Heart right ventricle (tissue), 16 donors: ENCODE results near the gene CREB3L1. TPM values are rescaled to one million over a fixed set of nuclear protein-coding genes. Genes with fewer than 3 reads are reported as not detected.

Source experiments
- ATAC-seq, 8 donors: fragments of 200-7000 bp; cut with Tn5 transposase; one replicate each; pipeline ENCODE4 v1.9.1; 2020; ENCODE audit warnings: mild to moderate bottlenecking in 8 of 8, moderate library complexity in 8 of 8, moderate number of reproducible peaks in 1 of 8
- DNase-seq, 2 donors: peaks; one replicate each; pipeline ENCODE4 v3.0.0-alpha.2; 2020
- H3K27ac ChIP-seq, 10 donors: fragments of 200-600 bp; sonication (generic) in 2 of 10; one replicate each; pipeline versions ENCODE4 v1.5.0 to v1.8.0; 2020 to 2022; ENCODE audit warnings: mild to moderate bottlenecking in 3 of 10
- H3K27me3 ChIP-seq, 7 donors: fragments of 200-600 bp; one replicate each; pipeline ENCODE4 v1.8.0; 2021 to 2022; ENCODE audit warnings: mild to moderate bottlenecking in 2 of 7
- H3K36me3 ChIP-seq, 9 donors: fragments of 200-600 bp; sonication (generic) in 1 of 9; one replicate each; pipeline versions ENCODE4 v1.5.0 to v1.8.0; 2020 to 2022; ENCODE audit warnings: mild to moderate bottlenecking in 2 of 9
- H3K4me1 ChIP-seq, 9 donors: fragments of 200-600 bp; sonication (generic) in 1 of 9; one replicate each; pipeline versions ENCODE4 v1.5.0 to v1.8.0; 2020 to 2022; ENCODE audit warnings: mild to moderate bottlenecking in 4 of 9
- H3K4me3 ChIP-seq, 10 donors: fragments of 200-600 bp; sonication (generic) in 2 of 10; one replicate each; pipeline versions ENCODE4 v1.5.0 to v1.8.0; 2020 to 2022; ENCODE audit warnings: mild to moderate bottlenecking in 7 of 10, moderate library complexity in 2 of 10
- H3K9me3 ChIP-seq, 11 donors: fragments of 200-600 bp in 10 of 11; sonication (generic) in 2 of 11; one replicate each; pipeline versions ENCODE4 v1.5.0 to v1.8.0; 2013 to 2022; ENCODE audit warnings: mild to moderate bottlenecking in 2 of 11, control low read depth in 1 of 11, moderate library complexity in 1 of 11
- WGBS, 2 donors: extraction: QIAGEN DNeasy Blood & Tissue Kit; methylation state at CpG; one replicate each; pipeline ENCODE4 v1.1.7; 2013; ENCODE audit warnings: inconsistent platforms in 1 of 2; 5-methylcytosine and 5-hydroxymethylcytosine counted together
- intact Hi-C, 10 donors: fragments of 100-400 bp; cut with DNase I; formaldehyde crosslinking; loops; one replicate each; pipeline versions ENCODE4 v1.11.1 to v1.14.2; 2022
- polyA plus RNA-seq, 2 donors: library from polyadenylated mRNA; stranded (reverse); fragments of 200-250 nt; gene quantifications; one replicate each; pipeline ENCODE4 v1.2.3, GENCODE V29; 2013
- total RNA-seq, 10 donors: library from RNA; stranded (reverse); fragmentation: NEBNext Ultra II Directional in 3 of 10; extraction: Animal tissue kit (Norgen Biotek cat#: 25700) in 3 of 10; gene quantifications; one replicate each; pipeline versions ENCODE4 v1.2.1 to v1.2.4, GENCODE V29; 2021 to 2023
- TF ChIP-seq, protein P1 (sequence below), 9 donors: fragments of 200-600 bp; sonication (generic) in 2 of 9; IDR thresholded peaks; one replicate each; pipeline versions ENCODE4 v1.5.0 to v1.8.0; 2021 to 2022; ENCODE audit warnings: antibody characterized with exemption in 9 of 9, mild to moderate bottlenecking in 5 of 9, moderate library complexity in 1 of 9
- donor health status: Arrhythmogenic right ventricular cardiomyopathy.
- donor health status: ischemic (EF 13 %, LVEDD 7.1; RV severe dilation, severe dysfunction).
- donor health status: healthy with polysubstance abuse.
- donor health status: DM: no; HTN: yes; CAD: no.
- donor health status: DM: no; HTN: no; CAD: no.
- donor health status: ischemic (EF 25% LVEDD 6.9; RV normal size, moderate dysfunction).
- donor health status: ischemic (EF 25% LVEDD 5.7; RV mildly dilated, moderate dysfunction).
- donor health status: healthy.
- donor health status: DM: yes; HTN: yes; CAD: no.
- donor health status: Ischemic cardiomyopathy.
- donor health status: ischemic (EF 35%, LVEDD 5.7; RV mildly dilated, moderate dysfunction).
- donor health status: nonischemic (EF 11% LVEDD 7.7; RV severe dilation, severe dysfunction).
- donor health status: DM: yes; HTN: yes; CAD: no.
- donor health status: PGD.
- donor health status: ischemic (EF 29% LVEDD 5.4; RV normal size, mild dysfunction).
- donor health status: nonischemic (EF 23%, LVEDD 6.1; RV moderate dilation, normal function).

CREB3L1 gene
- total and polyA plus RNA-seq, 12 donors: 9.7 to 127 (median 36.1) TPM

DNA sequence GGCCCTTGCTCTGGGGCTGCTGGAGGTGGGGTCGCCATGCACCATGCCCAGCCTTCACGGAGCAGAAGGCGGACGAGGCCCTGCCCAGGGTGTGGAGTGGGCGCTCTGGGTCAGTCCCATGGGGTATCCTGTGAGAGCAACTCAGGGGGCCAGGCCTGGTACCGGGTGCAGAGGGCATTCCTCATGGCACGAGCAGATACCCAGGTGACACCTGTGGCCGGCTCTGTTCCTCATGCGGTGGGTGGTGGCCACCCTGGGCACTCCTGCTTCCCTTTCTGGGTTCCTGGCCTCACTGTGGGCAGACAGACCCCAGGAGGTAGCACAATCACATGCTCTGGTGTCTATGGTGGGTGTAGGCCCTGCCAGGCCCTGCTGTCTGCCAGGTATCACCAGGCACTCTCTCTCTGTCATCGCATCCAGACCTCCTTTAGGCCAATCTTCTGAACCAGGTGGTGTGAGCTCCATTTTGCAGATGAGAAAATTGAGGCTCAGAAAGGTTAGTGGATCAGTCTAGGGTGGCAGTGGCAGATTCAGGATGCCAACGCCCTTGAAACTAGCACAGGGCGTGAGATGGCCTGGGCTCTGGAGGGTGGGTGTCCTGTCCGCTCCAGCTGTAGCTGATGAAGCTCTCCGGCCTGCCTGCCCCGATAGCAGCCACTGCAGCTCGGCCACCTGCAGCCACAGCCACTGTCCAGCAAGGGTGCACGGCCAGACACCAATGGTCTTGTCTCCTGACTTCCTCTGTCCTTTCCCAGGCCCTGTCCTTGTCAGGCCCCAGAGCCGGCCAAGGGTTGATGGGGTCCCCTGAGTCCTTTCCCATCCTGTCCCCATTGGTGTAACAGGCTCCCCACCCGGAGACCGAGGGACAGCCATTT lies 84.9 kb downstream of the CREB3L1 start:
- H3K4me3 ChIP-seq: peak overlapping the region in 9 of 10 donors; percentile 31 to 60 (median 57)
- H3K27me3 ChIP-seq: no peaks in the 10 kb centered on the region
- ATAC-seq (peak in 6 of 8 donors; percentile 1 to 18 (median 6)), DNase-seq (peak in 1 of 2 donors; percentile 40)
- 67 to 71% methylated on average over 20 of the region's 20 CpGs for WGBS, 2 donors
- H3K9me3 ChIP-seq: no peaks in the 10 kb centered on the region
- H3K4me1 ChIP-seq: peaks cover 27 to 78% (median 63%) of the 10 kb centered on the region in 9 donors
- peak overlapping the region; percentile 68 to 97 (median 93) for H3K27ac ChIP-seq
- TF ChIP-seq, protein P1, sequence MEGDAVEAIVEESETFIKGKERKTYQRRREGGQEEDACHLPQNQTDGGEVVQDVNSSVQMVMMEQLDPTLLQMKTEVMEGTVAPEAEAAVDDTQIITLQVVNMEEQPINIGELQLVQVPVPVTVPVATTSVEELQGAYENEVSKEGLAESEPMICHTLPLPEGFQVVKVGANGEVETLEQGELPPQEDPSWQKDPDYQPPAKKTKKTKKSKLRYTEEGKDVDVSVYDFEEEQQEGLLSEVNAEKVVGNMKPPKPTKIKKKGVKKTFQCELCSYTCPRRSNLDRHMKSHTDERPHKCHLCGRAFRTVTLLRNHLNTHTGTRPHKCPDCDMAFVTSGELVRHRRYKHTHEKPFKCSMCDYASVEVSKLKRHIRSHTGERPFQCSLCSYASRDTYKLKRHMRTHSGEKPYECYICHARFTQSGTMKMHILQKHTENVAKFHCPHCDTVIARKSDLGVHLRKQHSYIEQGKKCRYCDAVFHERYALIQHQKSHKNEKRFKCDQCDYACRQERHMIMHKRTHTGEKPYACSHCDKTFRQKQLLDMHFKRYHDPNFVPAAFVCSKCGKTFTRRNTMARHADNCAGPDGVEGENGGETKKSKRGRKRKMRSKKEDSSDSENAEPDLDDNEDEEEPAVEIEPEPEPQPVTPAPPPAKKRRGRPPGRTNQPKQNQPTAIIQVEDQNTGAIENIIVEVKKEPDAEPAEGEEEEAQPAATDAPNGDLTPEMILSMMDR (IDR thresholded peaks at IDR 0.05): no peak
- H3K36me3 ChIP-seq: peaks cover 0 to 32% (median 0%) of the 10 kb centered on the region in 9 donors
- intact Hi-C loops: loop anchor here in 2 of 10 donors (2.0 to 5.0 kb wide), 2 partner anchors 14 to 125 kb away; no protein-coding TSS in a partner anchor

- H3K27ac ChIP-seq: peak overlapping the region; percentile 68 to 97 (median 93)
- TF ChIP-seq, protein P1 (IDR thresholded peaks at IDR 0.05): no peak
- peak overlapping the region in 7 of 10 donors; percentile 43 to 60 (median 57) for H3K4me3 ChIP-seq
- H3K9me3 ChIP-seq: no peaks in the 10 kb centered on the region
- peaks cover 25 to 78% (median 68%) of the 10 kb centered on the region in 9 donors for H3K4me1 ChIP-seq
- peaks cover 0 to 37% (median 4%) of the 10 kb centered on the region in 9 donors for H3K36me3 ChIP-seq
- WGBS, 2 donors: 26 to 38% methylated on average over 9 of the region's 9 CpGs
- H3K27me3 ChIP-seq: no peaks in the 10 kb centered on the region
- DNase-seq (peak; percentile 66 to 86), ATAC-seq (peak; percentile 33 to 80 (median 66))
- intact Hi-C loops: loop anchor here in 2 of 10 donors (2.0 to 5.0 kb wide), 2 partner anchors 14 to 126 kb away; no protein-coding TSS in a partner anchor
Measured at GRCh38 chr11:46363031-46363407, 85.6 kb downstream of the CREB3L1 start.

DNA sequence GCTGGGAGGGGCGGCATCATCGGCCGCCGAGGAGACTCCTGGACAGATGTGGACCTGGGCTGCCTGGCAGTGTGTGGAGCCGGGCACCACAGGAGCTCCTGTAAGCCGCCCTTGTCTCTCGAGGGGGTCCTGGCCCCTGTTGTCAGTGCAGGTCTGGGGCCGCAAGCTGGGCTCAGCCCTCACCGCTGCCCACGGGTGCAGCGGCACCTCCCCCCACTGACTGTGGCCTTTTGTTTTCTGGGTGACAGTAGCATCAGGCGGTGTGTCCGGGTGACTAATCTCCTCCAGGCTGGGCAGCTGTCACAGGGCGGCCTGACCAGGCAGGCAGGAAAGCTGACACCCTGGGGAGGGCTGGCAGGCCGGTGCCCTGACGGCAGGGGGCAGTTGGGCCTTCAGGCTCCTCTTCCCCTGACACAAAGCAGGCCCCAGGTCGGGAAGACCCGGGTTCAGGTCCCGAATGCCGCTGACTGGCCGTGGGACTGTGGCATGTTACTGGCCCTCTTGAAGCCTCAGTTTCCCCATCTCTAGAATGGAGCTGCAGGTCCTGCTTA lies 86.1 kb downstream of the CREB3L1 start:
- H3K36me3 ChIP-seq: peaks cover 0 to 42% (median 8%) of the 10 kb centered on the region in 9 donors
- no peaks in the 10 kb centered on the region for H3K9me3 ChIP-seq
- peak overlapping the region in 7 of 10 donors; percentile 0 to 60 (median 57) for H3K4me3 ChIP-seq
- TF ChIP-seq, protein P1 (IDR thresholded peaks at IDR 0.05): peak in 6 of 9 donors; percentile 16 to 52 (median 36)
- H3K27me3 ChIP-seq: no peaks in the 10 kb centered on the region
- DNase-seq (peak; percentile 70 to 73), ATAC-seq (peak; percentile 6 to 75 (median 65))
- peaks cover 25 to 78% (median 68%) of the 10 kb centered on the region in 9 donors for H3K4me1 ChIP-seq
- 43 to 47% methylated on average over 19 to 21 of the region's 21 CpGs for WGBS, 2 donors
- intact Hi-C loops: loop anchor here in 2 of 10 donors (2.0 to 5.0 kb wide), 2 partner anchors 15 to 126 kb away; no protein-coding TSS in a partner anchor
- H3K27ac ChIP-seq: peak overlapping the region; percentile 68 to 97 (median 93)

- 86 to 87% methylated on average over 9 of the region's 9 CpGs for WGBS, 2 donors
- TF ChIP-seq, protein P1 (IDR thresholded peaks at IDR 0.05): no peak
- DNase-seq (peak in 1 of 2 donors; percentile 9), ATAC-seq (no peak)
- Histone ChIP-seq H3K4me1 (peaks cover 25 to 78% (median 68%) of the 10 kb centered on the region in 9 donors), H3K27ac (peak overlapping the region in 9 of 10 donors; percentile 91 to 97 (median 93)), H3K36me3 (peaks cover 0 to 47% (median 13%) of the 10 kb centered on the region in 9 donors), H3K9me3 (no peaks in the 10 kb centered on the region), H3K27me3 (no peaks in the 10 kb centered on the region), H3K4me3 (no peak overlapping the region)
- intact Hi-C loops: loop anchor here in 1 of 10 donors (5.0 kb wide), 1 partner anchor 127 kb away; no protein-coding TSS in a partner anchor
Measured at GRCh38 chr11:46364056-46364455, 86.6 kb downstream of the CREB3L1 start.
